Uterus (tissue), 4 donors: Measurements from ENCODE around the gene IER3. TPM values are rescaled to one million over a fixed set of nuclear protein-coding genes. Genes with fewer than 3 reads are reported as not detected.

Source experiments
- DNase-seq, 2 donors: peaks; one replicate each; pipeline ENCODE4 v3.0.0-alpha.2; 2019 to 2020
- H3K27ac ChIP-seq, 2 donors: fragments of 200-600 bp; sonication (generic); 1 replicate in 1 of 2; 2 replicates in 1 of 2; pipeline ENCODE4 v1.5.1; 2016 to 2018
- H3K27me3 ChIP-seq, 2 donors: fragments of 200-600 bp; sonication (generic); one replicate each; pipeline ENCODE4 v1.5.1; 2018 to 2019; ENCODE audit warnings: control low read depth in 1 of 2
- H3K36me3 ChIP-seq, 2 donors: fragments of 200-600 bp; sonication (generic); one replicate each; pipeline ENCODE4 v1.5.1; 2019; ENCODE audit warnings: control low read depth in 1 of 2
- H3K4me1 ChIP-seq, 2 donors: fragments of 200-600 bp; sonication (generic); one replicate each; pipeline ENCODE4 v1.5.1; 2018 to 2019; ENCODE audit warnings: control low read depth in 1 of 2
- H3K4me3 ChIP-seq, 2 donors: fragments of 200-600 bp; sonication (generic); 1 replicate in 1 of 2; 2 replicates in 1 of 2; pipeline ENCODE4 v1.5.1; 2018 to 2019; ENCODE audit warnings: mild to moderate bottlenecking in 1 of 2
- H3K9me3 ChIP-seq, 2 donors: fragments of 200-600 bp; sonication (generic); one replicate each; pipeline ENCODE4 v1.5.1; 2019; ENCODE audit warnings: control low read depth in 1 of 2
- CTCF ChIP-seq, 4 experiments: fragments of 200-600 bp in 2 of 4; fragments of 450-650 bp in 2 of 4; sonication (generic) in 2 of 4; IDR thresholded peaks; one replicate each; pipeline ENCODE4 v1.5.1; 2016 to 2019; ENCODE audit warnings: antibody characterized with exemption in 4 of 4, mild to moderate bottlenecking in 2 of 4, moderate library complexity in 1 of 4
- POLR2A ChIP-seq, 2 donors: fragments of 450-650 bp; IDR thresholded peaks; one replicate each; pipeline ENCODE4 v1.6.1; 2016; ENCODE audit warnings: antibody characterized with exemption in 2 of 2, mild to moderate bottlenecking in 1 of 2, moderate library complexity in 1 of 2
- intact Hi-C: fragments of 100-400 bp; cut with DNase I; formaldehyde crosslinking; loops from one replicate; pipeline ENCODE4 v1.15.1; 2023; ENCODE audit warnings: low total_unique reads
- small RNA-seq: library from RNA; depleted of rRNA; stranded (forward); fragments of <200 nt; gene quantifications from one replicate; pipeline ENCODE3, GENCODE V24; 2016
- total RNA-seq, 4 donors: library from RNA; depleted of rRNA in 3 of 4; stranded (reverse); fragments of >200 nt in 3 of 4; gene quantifications; one replicate each; pipeline versions ENCODE4 v1.1.0 to v1.2.4, GENCODE V29; 2014 to 2023
- donor health status: DM: yes; HTN: yes; CAD: no.

IER3 gene
- total RNA-seq, 4 donors from 2014 or later = 0.88 to 23.8 (median 10.4) TPM

GRCh38 chr6:30700340-30700739 lies 44.0 kb downstream of the IER3 start:
- Histone ChIP-seq H3K27ac (no peak overlapping the region), H3K9me3 (no peaks in the 10 kb centered on the region), H3K27me3 (no peaks in the 10 kb centered on the region), H3K4me3 (no peak overlapping the region), H3K36me3 (no peaks in the 10 kb centered on the region), H3K4me1 (no peaks in the 10 kb centered on the region)
- no peak for TF ChIP-seq POLR2A (IDR thresholded peaks at IDR 0.05)
- no peak for TF ChIP-seq CTCF (IDR thresholded peaks at IDR 0.05)
- intact Hi-C loops = no loop called here
- no peak for DNase-seq

- Histone ChIP-seq H3K27ac (no peak overlapping the region), H3K27me3 (no peaks in the 10 kb centered on the region), H3K36me3 (no peaks in the 10 kb centered on the region), H3K9me3 (no peaks in the 10 kb centered on the region), H3K4me1 (no peaks in the 10 kb centered on the region), H3K4me3 (no peak overlapping the region)
- DNase-seq = no peak
- TF ChIP-seq CTCF (IDR thresholded peaks at IDR 0.05) (no peak), POLR2A (IDR thresholded peaks at IDR 0.05) (no peak)
- intact Hi-C loops = no loop called here
Observed at GRCh38 chr6:30696432-30696831, 47.9 kb downstream of the IER3 start.

Small RNA genes within 50 kb of the gene (small RNA-seq; reads per million reads assigned to genes)
- gene RF00019 (not detected), gene RN7SL353P (not detected)

Other genes with a start within 250 kb of the IER3 start
- gene GNL1, start 188.1 kb downstream of the IER3 start, total RNA-seq = 100 to 1,000 TPM in 2 of 4 donors, 10 to 100 TPM in 1, 1 to 10 TPM in 1; 7.2 to 150 (median 79.5) TPM
- gene PRR3, start 187.3 kb downstream of the IER3 start, total RNA-seq = 10 to 100 TPM in 2 of 4 donors, 1 to 10 TPM in 2; 4.4 to 23.0 (median 16.2) TPM
- 10 to 100 TPM; 17.4 to 48.6 (median 28.9) TPM for gene ABCF1, start 173.1 kb downstream of the IER3 start, total RNA-seq
- gene PPP1R10, start 127.3 kb downstream of the IER3 start, total RNA-seq = 10 to 100 TPM; 24.1 to 86.0 (median 40.2) TPM
- 10 to 100 TPM; 15.1 to 45.5 (median 36.7) TPM for gene MRPS18B, start 126.7 kb downstream of the IER3 start, total RNA-seq
- 10 to 100 TPM in 2 of 4 donors, 1 to 10 TPM in 1, not detected in 1; 8.5 to 10.2 (median 10.1) TPM for gene ATAT1, start 117.7 kb downstream of the IER3 start, total RNA-seq
- gene C6orf136, start 97.4 kb downstream of the IER3 start, total RNA-seq = 10 to 100 TPM in 1 of 4 donors, 1 to 10 TPM in 3; 5.6 to 22.2 (median 7.7) TPM
- 10 to 100 TPM in 2 of 4 donors, 1 to 10 TPM in 2; 3.2 to 31.8 (median 16.3) TPM for gene DHX16, start 71.5 kb downstream of the IER3 start, total RNA-seq
- 100 to 1,000 TPM in 1 of 4 donors, 10 to 100 TPM in 3; 15.4 to 114 (median 18.2) TPM for gene PPP1R18, start 57.9 kb downstream of the IER3 start, total RNA-seq
- gene NRM, start 53.6 kb downstream of the IER3 start, total RNA-seq = 10 to 100 TPM in 1 of 4 donors, 1 to 10 TPM in 2, under 1 TPM in 1; 0.59 to 29.3 (median 5.4) TPM
- 10 to 100 TPM in 2 of 4 donors, 1 to 10 TPM in 2; 3.1 to 61.9 (median 10.2) TPM for gene MDC1, start 27.3 kb downstream of the IER3 start, total RNA-seq
- 100 to 1,000 TPM; 130 to 426 (median 290) TPM for gene TUBB, start 24.2 kb downstream of the IER3 start, total RNA-seq
- gene FLOT1, start 1.9 kb downstream of the IER3 start, total RNA-seq = 100 to 1,000 TPM in 1 of 4 donors, 10 to 100 TPM in 3; 47.1 to 155 (median 64.6) TPM
- gene DDR1, start 140.0 kb upstream of the IER3 start, total RNA-seq = 10 to 100 TPM in 2 of 4 donors, 1 to 10 TPM in 2; 2.1 to 74.1 (median 30.3) TPM
- gene GTF2H4, start 163.7 kb upstream of the IER3 start, total RNA-seq = 10 to 100 TPM in 3 of 4 donors, not detected in 1; 27.4 to 96.6 (median 65.2) TPM
- 10 to 100 TPM; 12.6 to 34.2 (median 22.4) TPM for gene VARS2, start 169.7 kb upstream of the IER3 start, total RNA-seq
- 1 to 10 TPM in 1 of 4 donors, not detected in 3; 1.1 TPM for gene SFTA2, start 187.6 kb upstream of the IER3 start, total RNA-seq
- under 1 TPM in 1 of 4 donors, not detected in 3; under 0.01 TPM for gene MUCL3, start 196.4 kb upstream of the IER3 start, total RNA-seq
- gene MUC21, start 239.2 kb upstream of the IER3 start, total RNA-seq = under 1 TPM in 2 of 4 donors, not detected in 2; 0.28 to 0.59 TPM